RWPE2 (cell line): ENCODE data around the gene MAPK11.

Source experiments
- ATAC-seq: fragments of 200-7000 bp; cut with Tn5 transposase; 3 replicates; pipeline ENCODE4 v1.9.1; 2021; ENCODE audit warnings: low read depth
- DNase-seq: peaks from one replicate; pipeline ENCODE4 v3.0.0-alpha.2; 2020; ENCODE audit warnings: low spot score
- H3K27ac ChIP-seq: fragments of 450-650 bp; 2 replicates; pipeline ENCODE4 v1.5.1; 2017; ENCODE audit warnings: mild to moderate bottlenecking; ENCODE audit not compliant: poor library complexity, severe bottlenecking
- H3K27me3 ChIP-seq: fragments of 250-450 bp; sonication (Bioruptor Pico); 2 replicates; pipeline ENCODE4 v1.5.1; 2021; ENCODE audit warnings: mild to moderate bottlenecking, moderate library complexity; ENCODE audit not compliant: insufficient read depth, poor library complexity, severe bottlenecking
- H3K36me3 ChIP-seq: fragments of 250-450 bp; sonication (Bioruptor Pico); 2 replicates; pipeline ENCODE4 v1.5.1; 2020; ENCODE audit warnings: low read depth, mild to moderate bottlenecking, moderate library complexity
- H3K4me1 ChIP-seq: fragments of 250-450 bp; sonication (Bioruptor Pico); 2 replicates; pipeline ENCODE4 v1.5.1; 2021; ENCODE audit warnings: mild to moderate bottlenecking, moderate library complexity; ENCODE audit not compliant: insufficient read depth, poor library complexity, severe bottlenecking
- H3K4me3 ChIP-seq: fragments of 250-450 bp; sonication (Bioruptor Pico); 2 replicates; pipeline ENCODE4 v1.5.1; 2021; ENCODE audit warnings: mild to moderate bottlenecking, moderate library complexity; ENCODE audit not compliant: severe bottlenecking
- H3K9me3 ChIP-seq: fragments of 250-450 bp; sonication (Bioruptor Pico); 2 replicates; pipeline ENCODE4 v1.5.1; 2021; ENCODE audit warnings: mild to moderate bottlenecking, moderate library complexity; ENCODE audit not compliant: severe bottlenecking
- CTCF ChIP-seq: fragments of 450-650 bp; IDR thresholded peaks from one replicate; pipeline ENCODE4 v1.5.1; 2017; ENCODE audit warnings: mild to moderate bottlenecking, moderate library complexity; ENCODE audit not compliant: poor library complexity, severe bottlenecking

The MAPK11 gene

GRCh38 chr22:50244420-50245213 lies 25.6 kb downstream of the MAPK11 start, which contains the start of gene TUBGCP6:
TUBGCP6 (minus strand) TSS chr22:50245023; CDS start chr22:50244459, 564 bp downstream.
- Histone ChIP-seq H3K4me1 (peaks cover 8% of the 10 kb centered on the region), H3K9me3 (no peaks in the 10 kb centered on the region), H3K36me3 (peaks cover 27% of the 10 kb centered on the region), H3K27ac (peak within 1 kb of the TSS; percentile 63), H3K4me3 (peak within 1 kb of the TSS; percentile 74), H3K27me3 (no peaks in the 10 kb centered on the region)
- peak; percentile 91 for DNase-seq
- peak; percentile 10 for TF ChIP-seq CTCF
- ATAC-seq: peak; percentile 70

GRCh38 chr22:50243685-50244419 lies 26.3 kb downstream of the MAPK11 start:
- ATAC-seq (peak; percentile 21), DNase-seq (no peak)

GRCh38 chr22:50242406-50242949 lies 27.7 kb downstream of the MAPK11 start:
- Histone ChIP-seq H3K36me3 (peaks cover 42% of the 10 kb centered on the region), H3K4me3 (peak overlapping the region; percentile 74), H3K27ac (no peak overlapping the region), H3K27me3 (no peaks in the 10 kb centered on the region), H3K9me3 (no peaks in the 10 kb centered on the region), H3K4me1 (peaks cover 8% of the 10 kb centered on the region)
- TF ChIP-seq CTCF: no peak
- DNase-seq (no peak), ATAC-seq (no peak)

More at GRCh38 chr22:50243685-50244419, 26.3 kb downstream of the MAPK11 start:
- Histone ChIP-seq H3K9me3 (no peaks in the 10 kb centered on the region), H3K27me3 (no peaks in the 10 kb centered on the region), H3K4me1 (peaks cover 8% of the 10 kb centered on the region), H3K4me3 (peak overlapping the region; percentile 74), H3K36me3 (peaks cover 35% of the 10 kb centered on the region), H3K27ac (peak overlapping the region; percentile 63)
- no peak for TF ChIP-seq CTCF

GRCh38 chr22:50238755-50239154 lies 31.4 kb downstream of the MAPK11 start:
- no peak overlapping the region for H3K27ac ChIP-seq

More at GRCh38 chr22:50238755-50239154, 31.4 kb downstream of the MAPK11 start:
- Histone ChIP-seq H3K9me3 (no peaks in the 10 kb centered on the region), H3K36me3 (peaks cover 30% of the 10 kb centered on the region), H3K4me3 (no peak overlapping the region), H3K4me1 (peaks cover 8% of the 10 kb centered on the region), H3K27me3 (no peaks in the 10 kb centered on the region)
- ATAC-seq: no peak
- no peak for DNase-seq
- no peak for TF ChIP-seq CTCF
